Neuronal stem cell (in vitro differentiated cells): ENCODE measurements around the gene PRKAG3.
A peak's percentile ranks its signal among the peaks of the same experiment; 100 is the strongest.

Source experiments
- DNase-seq: peaks from one replicate; pipeline ENCODE4 v3.0.0-alpha.2; 2013; ENCODE audit warnings: low spot score
- H2AFZ ChIP-seq: one replicate; pipeline ENCODE4 v1.6.1; 2013; ENCODE audit warnings: mild to moderate bottlenecking, low read length, inconsistent platforms
- H2AK5ac ChIP-seq: 2 replicates; pipeline ENCODE4 v1.6.1; 2013; ENCODE audit warnings: low read depth, mild to moderate bottlenecking, inconsistent platforms, low read length, moderate library complexity, mixed read lengths
- H2BK120ac ChIP-seq: 2 replicates; pipeline ENCODE4 v1.6.1; 2013; ENCODE audit warnings: low read depth, mild to moderate bottlenecking, inconsistent platforms, low read length, moderate library complexity, mixed read lengths
- H2BK12ac ChIP-seq: one replicate; pipeline ENCODE4 v1.6.1; 2013; ENCODE audit warnings: low read length, inconsistent platforms
- H2BK15ac ChIP-seq: 2 replicates; pipeline ENCODE4 v1.6.1; 2013; ENCODE audit warnings: mild to moderate bottlenecking, low read length, inconsistent platforms, mixed read lengths
- H2BK5ac ChIP-seq: one replicate; pipeline ENCODE4 v1.6.1; 2013; ENCODE audit warnings: inconsistent platforms, mild to moderate bottlenecking, low read length, moderate library complexity
- H3K14ac ChIP-seq: one replicate; pipeline ENCODE4 v1.6.1; 2013; ENCODE audit warnings: low read length, inconsistent platforms
- H3K18ac ChIP-seq: 2 replicates; pipeline ENCODE4 v1.6.1; 2013; ENCODE audit warnings: low read length, inconsistent platforms
- H3K23ac ChIP-seq: 2 replicates; pipeline ENCODE4 v1.6.1; 2013; ENCODE audit warnings: low read depth, mild to moderate bottlenecking, mixed read lengths, low read length, inconsistent platforms; ENCODE audit not compliant: poor library complexity
- H3K27ac ChIP-seq: replicated peaks from 3 replicates; pipeline ENCODE4 v1.5.1; 2013; ENCODE audit warnings: low read length, inconsistent platforms
- H3K27me3 ChIP-seq, 3 experiments: 2 replicates each; pipeline ENCODE4 v1.6.1; 2013; ENCODE audit warnings: low read length in 3 of 3, mild to moderate bottlenecking in 2 of 3, inconsistent platforms in 1 of 3, low read depth in 1 of 3, mixed read lengths in 1 of 3, moderate library complexity in 1 of 3; ENCODE audit not compliant: control insufficient read depth in 3 of 3, insufficient read depth in 3 of 3
- H3K36me3 ChIP-seq, 2 donors: replicated peaks in 1 of 2; 2 replicates each; pipeline ENCODE4 v1.6.1; 2013; ENCODE audit warnings: low read length in 2 of 2; ENCODE audit not compliant: control insufficient read depth in 2 of 2, insufficient read depth in 2 of 2
- H3K4ac ChIP-seq: 2 replicates; pipeline ENCODE4 v1.6.1; 2013; ENCODE audit warnings: inconsistent platforms, mild to moderate bottlenecking, low read length, moderate library complexity
- H3K4me1 ChIP-seq, 2 donors: 1 replicate in 1 of 2; 2 replicates in 1 of 2; pipeline ENCODE4 v1.6.1; 2013; ENCODE audit warnings: low read length in 2 of 2, low read depth in 1 of 2; ENCODE audit not compliant: control insufficient read depth in 2 of 2, insufficient read depth in 1 of 2
- H3K4me2 ChIP-seq: one replicate; pipeline ENCODE4 v1.6.1; 2013; ENCODE audit warnings: mild to moderate bottlenecking, low read length, inconsistent platforms; ENCODE audit not compliant: insufficient read depth, poor library complexity, severe bottlenecking
- H3K4me3 ChIP-seq, 2 donors: 2 replicates each; pipeline ENCODE4 v1.5.1; 2013; ENCODE audit warnings: low read length in 2 of 2, mild to moderate bottlenecking in 2 of 2, inconsistent platforms in 1 of 2, moderate library complexity in 1 of 2
- H3K79me1 ChIP-seq: one replicate; pipeline ENCODE4 v1.6.1; 2013; ENCODE audit warnings: low read depth, mild to moderate bottlenecking, inconsistent platforms, low read length, moderate library complexity
- H3K9ac ChIP-seq: one replicate; pipeline ENCODE4 v1.6.1; 2013; ENCODE audit warnings: mild to moderate bottlenecking, low read depth, low read length, inconsistent platforms; ENCODE audit not compliant: poor library complexity
- H3K9me3 ChIP-seq, 2 donors: replicated peaks in 1 of 2; 2 replicates each; pipeline versions ENCODE3 to v1.6.1; 2013; ENCODE audit warnings: low read length in 2 of 2, mild to moderate bottlenecking in 2 of 2, inconsistent platforms in 1 of 2, low read depth in 1 of 2, mixed read lengths in 1 of 2, moderate library complexity in 1 of 2; ENCODE audit not compliant: control insufficient read depth in 2 of 2, insufficient read depth in 1 of 2
- H4K8ac ChIP-seq: one replicate; pipeline ENCODE4 v1.6.1; 2013; ENCODE audit warnings: low read depth, mild to moderate bottlenecking, inconsistent platforms, low read length, moderate library complexity
- H4K91ac ChIP-seq: one replicate; pipeline ENCODE4 v1.6.1; 2013; ENCODE audit warnings: low read length, low read depth, mild to moderate bottlenecking, inconsistent platforms; ENCODE audit not compliant: poor library complexity
- WGBS, 2 donors: extraction: QIAGEN DNeasy Blood & Tissue Kit; methylation state at CpG; one replicate each; pipeline ENCODE4 v1.1.7; 2013; ENCODE audit warnings: missing lambda C conversion rate in 2 of 2, mixed read lengths in 1 of 2; ENCODE audit not compliant: insufficient read length in 2 of 2, insufficient replicate concordance in 1 of 2; ENCODE audit errors: extremely low coverage in 2 of 2; 5-methylcytosine and 5-hydroxymethylcytosine counted together

Gene PRKAG3

GRCh38 chr2:218852911-218853667, 21.5 kb upstream of the PRKAG3 start:
- Histone ChIP-seq H2BK15ac (no peak overlapping the region), H3K14ac (no peak overlapping the region), H3K9me3 (no peaks in the 10 kb centered on the region), H2BK120ac (no peak overlapping the region), H2AFZ (no peak overlapping the region), H3K27me3 (peaks cover 17 to 64% (median 50%) of the 10 kb centered on the region in 3 experiments), H3K27ac (no peak overlapping the region), H3K4me1 (peaks cover 0 to 5% of the 10 kb centered on the region in 2 donors), H2BK5ac (no peak overlapping the region), H3K79me1 (no peaks in the 10 kb centered on the region), H4K8ac (no peak overlapping the region), H2BK12ac (no peak overlapping the region), H3K9ac (peak overlapping the region; percentile 36), H3K23ac (peak overlapping the region; percentile 6), H3K4me2 (no peak overlapping the region), H3K18ac (peak overlapping the region; percentile 9), H3K4ac (no peak overlapping the region), H2AK5ac (no peak overlapping the region), H3K36me3 (no peaks in the 10 kb centered on the region), H3K4me3 (no peak overlapping the region), H4K91ac (no peak overlapping the region)
- no CpG with 5 or more reads among the region's 16 CpGs for WGBS, 2 donors
- peak; percentile 73 for DNase-seq

GRCh38 chr2:218851286-218851685, 19.7 kb upstream of the PRKAG3 start:
- H3K36me3 ChIP-seq = no peaks in the 10 kb centered on the region
- no peak overlapping the region for H3K27ac ChIP-seq
- no peaks in the 10 kb centered on the region for H3K79me1 ChIP-seq
- no peak overlapping the region for H2AK5ac ChIP-seq
- no peak overlapping the region for H3K18ac ChIP-seq
- H3K14ac ChIP-seq = no peak overlapping the region
- H3K9me3 ChIP-seq = no peaks in the 10 kb centered on the region
- H2BK120ac ChIP-seq = no peak overlapping the region
- no peak overlapping the region for H4K8ac ChIP-seq
- H3K23ac ChIP-seq = no peak overlapping the region
- H4K91ac ChIP-seq = no peak overlapping the region
- peaks cover 7 to 46% (median 33%) of the 10 kb centered on the region in 3 experiments for H3K27me3 ChIP-seq
- H3K4me2 ChIP-seq = no peak overlapping the region
- WGBS, 2 donors = no CpG with 5 or more reads among the region's 3 CpGs
- no peak overlapping the region for H3K9ac ChIP-seq
- H2BK12ac ChIP-seq = no peak overlapping the region
- no peak overlapping the region for H3K4ac ChIP-seq
- no peak overlapping the region for H2BK5ac ChIP-seq
- DNase-seq = no peak
- no peak overlapping the region for H3K4me3 ChIP-seq
- H2AFZ ChIP-seq = no peak overlapping the region
- H3K4me1 ChIP-seq = peaks cover 0 to 5% of the 10 kb centered on the region in 2 donors
- H2BK15ac ChIP-seq = no peak overlapping the region

- Histone ChIP-seq H2BK5ac (no peak overlapping the region), H3K23ac (no peak overlapping the region), H3K4ac (no peak overlapping the region), H2BK12ac (no peak overlapping the region), H3K4me2 (no peak overlapping the region), H3K27me3 (peaks cover 7 to 41% (median 28%) of the 10 kb centered on the region in 3 experiments), H4K91ac (no peak overlapping the region), H3K4me1 (peaks cover 0 to 5% of the 10 kb centered on the region in 2 donors), H3K4me3 (no peak overlapping the region), H3K9me3 (no peaks in the 10 kb centered on the region), H3K27ac (no peak overlapping the region), H3K14ac (no peak overlapping the region), H4K8ac (no peak overlapping the region), H3K9ac (no peak overlapping the region), H2AFZ (no peak overlapping the region), H2AK5ac (no peak overlapping the region), H2BK120ac (no peak overlapping the region), H3K79me1 (no peaks in the 10 kb centered on the region), H3K18ac (no peak overlapping the region), H2BK15ac (no peak overlapping the region), H3K36me3 (no peaks in the 10 kb centered on the region)
- no CpG with 5 or more reads among the region's 2 CpGs for WGBS, 2 donors
- no peak for DNase-seq
Measured at GRCh38 chr2:218850796-218851195, 19.2 kb upstream of the PRKAG3 start.

GRCh38 chr2:218849721-218850120, 18.1 kb upstream of the PRKAG3 start:
- H2BK12ac ChIP-seq = no peak overlapping the region
- no peak overlapping the region for H3K4me2 ChIP-seq
- no peaks in the 10 kb centered on the region for H3K9me3 ChIP-seq
- H3K27me3 ChIP-seq = peaks cover 2 to 31% (median 17%) of the 10 kb centered on the region in 3 experiments
- H3K23ac ChIP-seq = no peak overlapping the region
- H3K18ac ChIP-seq = no peak overlapping the region
- no peak overlapping the region for H2AK5ac ChIP-seq
- no peak overlapping the region for H2BK15ac ChIP-seq
- H3K79me1 ChIP-seq = no peaks in the 10 kb centered on the region
- no peak overlapping the region for H3K27ac ChIP-seq
- no peak for DNase-seq
- no peak overlapping the region for H2AFZ ChIP-seq
- WGBS, 2 donors = no CpG with 5 or more reads among the region's 7 CpGs
- no peak overlapping the region for H3K14ac ChIP-seq
- H3K4ac ChIP-seq = no peak overlapping the region
- H4K8ac ChIP-seq = no peak overlapping the region
- H3K36me3 ChIP-seq = no peaks in the 10 kb centered on the region
- no peak overlapping the region for H4K91ac ChIP-seq
- H3K9ac ChIP-seq = no peak overlapping the region
- peaks cover 0 to 5% of the 10 kb centered on the region in 2 donors for H3K4me1 ChIP-seq
- H2BK5ac ChIP-seq = no peak overlapping the region
- no peak overlapping the region for H2BK120ac ChIP-seq
- no peak overlapping the region for H3K4me3 ChIP-seq
